Ovary (tissue), 9 donors: ENCODE results near the gene MAML2. TPM values are rescaled to one million over a fixed set of nuclear protein-coding genes. Genes with fewer than 3 reads are reported as not detected.

ENCODE experiments used
- DNase-seq, 5 donors: peaks; one replicate each; pipeline ENCODE4 v3.0.0-alpha.2; 2019 to 2020
- H3K27ac ChIP-seq, 2 donors: fragments of 200-600 bp; one replicate each; pipeline versions ENCODE4 v1.5.1 to v1.8.0; 2019 to 2022
- H3K27me3 ChIP-seq: fragments of 200-600 bp; one replicate; pipeline ENCODE4 v1.8.0; 2022
- H3K36me3 ChIP-seq: fragments of 200-600 bp; sonication (generic); one replicate; pipeline ENCODE4 v1.5.1; 2019
- H3K4me1 ChIP-seq: one replicate; pipeline ENCODE4 v1.8.1; 2013; ENCODE audit warnings: mild to moderate bottlenecking, moderate library complexity; ENCODE audit not compliant: insufficient read depth
- H3K4me3 ChIP-seq: fragments of 200-600 bp; sonication (generic); one replicate; pipeline ENCODE4 v1.5.1; 2017
- H3K9me3 ChIP-seq, 2 donors: fragments of 200-600 bp in 1 of 2; sonication (generic) in 1 of 2; one replicate each; pipeline versions ENCODE4 v1.5.1 to v1.8.1; 2013 to 2019; ENCODE audit warnings: mild to moderate bottlenecking in 1 of 2, moderate library complexity in 1 of 2
- CTCF ChIP-seq, 3 donors: fragments of 450-650 bp in 2 of 3; fragments of 200-600 bp in 1 of 3; IDR thresholded peaks; one replicate each; pipeline versions ENCODE4 v1.5.1 to v1.8.0; 2016 to 2022; ENCODE audit warnings: antibody characterized with exemption in 3 of 3, mild to moderate bottlenecking in 1 of 3
- EP300 ChIP-seq: sonication (generic); formaldehyde crosslinking; IDR thresholded peaks from one replicate; pipeline ENCODE4 v1.6.1; 2017; ENCODE audit warnings: antibody characterized with exemption
- POLR2A ChIP-seq: fragments of 450-650 bp; IDR thresholded peaks from one replicate; pipeline ENCODE4 v1.6.1; 2017; ENCODE audit warnings: antibody characterized with exemption, mild to moderate bottlenecking, moderate library complexity
- WGBS, 3 donors: extraction: QIAGEN DNeasy Blood & Tissue Kit in 1 of 3; methylation state at CpG; one replicate each; pipeline versions ENCODE4 v1.1.5 to v1.1.7; 2013 to 2017; 5-methylcytosine and 5-hydroxymethylcytosine counted together
- intact Hi-C, 4 donors: fragments of 100-400 bp; cut with DNase I; formaldehyde crosslinking; loops; one replicate each; pipeline versions ENCODE4 v1.11.0 to v1.15.1; 2022 to 2023
- polyA plus RNA-seq, 2 donors: library from polyadenylated mRNA; stranded (reverse); fragments of 200-250 nt in 1 of 2; fragments of 350-450 nt in 1 of 2; fragmentation: Illumina TruSeq in 1 of 2; extraction: RNeasy Lipid Tissue Mini Kit (QIAGEN cat#74804) in 1 of 2; gene quantifications; one replicate each; pipeline ENCODE4 v1.2.3, GENCODE V29; 2013 to 2014
- total RNA-seq, 7 donors: library from RNA; depleted of rRNA in 2 of 7; stranded (reverse); fragments of >200 nt in 2 of 7; fragmentation: NEBNext Ultra II Directional in 3 of 7; extraction: Animal tissue kit (Norgen Biotek cat#: 25700) in 3 of 7; gene quantifications; one replicate each; pipeline versions ENCODE4 v1.1.0 to v1.2.4, GENCODE V29; 2016 to 2023
- donor health status: DM: no; HTN: no; CAD: no; lungs with moderate emphysema.
- donor health status: DM: no; HTN: no; CAD: no.
- donor health status: Bipolar disorder and iron deficiency.
- donor health status: DM: yes; HTN: yes; CAD: no.
- donor health status: DM: no; HTN: no; CAD: no.
- donor health status: DM: yes; HTN: yes; CAD: no.

Gene MAML2
- total and polyA plus RNA-seq, 9 donors: 7.3 to 17.5 (median 14.6) TPM

- WGBS, 3 donors: 94 to 99% (median 97%) methylated on average over 2 of the region's 2 CpGs
- no peak for DNase-seq
- Histone ChIP-seq H3K36me3 (no peaks in the 10 kb centered on the region), H3K27ac (no peak overlapping the region), H3K4me3 (no peak overlapping the region), H3K9me3 (no peaks in the 10 kb centered on the region), H3K27me3 (no peaks in the 10 kb centered on the region), H3K4me1 (peaks cover 1% of the 10 kb centered on the region)
- intact Hi-C loops: no loop called here
- TF ChIP-seq CTCF (IDR thresholded peaks at IDR 0.05) (no peak), POLR2A (no peak), EP300 (no peak)
These were observed 210.6 kb downstream of the MAML2 start for GRCh38 chr11:96132437-96132836.

- WGBS, 3 donors: 95 to 99% (median 96%) methylated on average over 2 of the region's 2 CpGs
- H3K9me3 ChIP-seq: no peaks in the 10 kb centered on the region
- no peak overlapping the region for H3K27ac ChIP-seq
- no peak for DNase-seq
- H3K27me3 ChIP-seq: no peaks in the 10 kb centered on the region
- H3K4me3 ChIP-seq: no peak overlapping the region
- TF ChIP-seq CTCF (IDR thresholded peaks at IDR 0.05) (no peak), POLR2A (no peak), EP300 (no peak)
- no peaks in the 10 kb centered on the region for H3K36me3 ChIP-seq
- peaks cover 2% of the 10 kb centered on the region for H3K4me1 ChIP-seq
- intact Hi-C loops: no loop called here
These were observed 212.9 kb downstream of the MAML2 start for GRCh38 chr11:96130061-96130620.

DNA sequence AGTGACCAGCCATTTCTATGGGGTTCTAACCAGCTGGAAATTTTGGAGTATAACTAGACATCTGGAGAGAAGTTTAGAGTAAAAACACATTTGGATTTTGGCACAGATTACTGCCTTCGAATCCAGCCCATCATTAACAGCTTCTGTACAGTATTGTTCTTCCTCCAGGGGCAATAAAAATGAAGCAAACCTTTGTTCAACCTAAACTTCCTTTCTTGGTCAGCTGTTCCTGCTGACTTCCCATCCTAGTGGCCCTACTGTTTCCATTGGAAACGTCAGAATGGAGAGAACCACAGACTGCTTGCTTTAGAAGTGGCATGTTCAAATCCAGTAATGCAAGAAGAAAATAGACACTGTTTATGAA, 215.4 kb downstream of the MAML2 start:
- DNase-seq: no peak
- peaks cover 1% of the 10 kb centered on the region for H3K4me1 ChIP-seq
- TF ChIP-seq POLR2A: no peak
- TF ChIP-seq EP300: no peak
- TF ChIP-seq CTCF (IDR thresholded peaks at IDR 0.05): no peak
- no peak overlapping the region for H3K27ac ChIP-seq
- no peaks in the 10 kb centered on the region for H3K27me3 ChIP-seq
- H3K36me3 ChIP-seq: no peaks in the 10 kb centered on the region
- intact Hi-C loops: no loop called here
- H3K9me3 ChIP-seq: no peaks in the 10 kb centered on the region
- no peak overlapping the region for H3K4me3 ChIP-seq
- 4 to 9% (median 4%) methylated on average over 2 of the region's 2 CpGs for WGBS, 3 donors

DNA sequence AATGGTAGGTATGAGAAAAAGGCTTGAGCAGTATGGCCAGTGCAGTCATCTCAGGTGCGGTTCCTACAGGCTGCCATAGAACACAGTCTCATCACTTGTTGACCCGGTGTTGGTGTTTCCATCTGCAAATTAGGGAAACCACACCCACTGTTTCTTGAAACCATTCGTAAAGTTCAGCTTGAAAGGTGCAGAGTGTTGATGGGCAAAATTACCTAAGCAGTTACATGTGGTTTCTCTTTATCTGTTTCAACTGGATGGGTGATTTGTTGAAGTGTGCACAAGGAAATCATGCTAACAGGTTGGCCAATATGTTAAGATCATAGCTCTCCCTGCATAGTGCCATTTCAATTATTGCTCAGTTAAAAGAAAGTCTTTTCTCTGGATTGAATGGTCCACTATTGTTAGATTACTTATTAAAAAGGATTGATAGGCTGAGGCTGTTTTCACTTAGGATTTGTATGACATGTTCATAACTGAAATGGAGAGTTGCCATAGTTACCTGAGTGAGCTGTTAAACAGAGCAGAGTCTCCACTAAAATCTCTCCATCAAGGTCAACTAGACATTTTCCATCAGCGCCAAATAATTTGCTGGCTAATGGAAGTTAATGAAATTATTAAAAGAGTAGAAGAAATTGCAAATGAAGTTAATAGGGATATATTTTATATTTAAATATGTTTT, 215.9 kb downstream of the MAML2 start:
- H3K4me1 ChIP-seq: peaks cover 1% of the 10 kb centered on the region
- no peak overlapping the region for H3K27ac ChIP-seq
- intact Hi-C loops: no loop called here
- H3K4me3 ChIP-seq: no peak overlapping the region
- no peaks in the 10 kb centered on the region for H3K27me3 ChIP-seq
- TF ChIP-seq POLR2A (no peak), EP300 (no peak), CTCF (IDR thresholded peaks at IDR 0.05) (no peak)
- H3K36me3 ChIP-seq: no peaks in the 10 kb centered on the region
- no peak for DNase-seq
- WGBS, 3 donors: 71 to 74% (median 73%) methylated on average over 4 of the region's 4 CpGs
- no peaks in the 10 kb centered on the region for H3K9me3 ChIP-seq
